Measurements from ENCODE around the gene COQ5.

COQ5 gene

GRCh38 chr12:120540445-120540844, 11.5 kb upstream of the COQ5 start:
- Histone ChIP-seq H3K27me3 (no peaks in the 10 kb centered on the region), H3K36me3 (peaks cover 21% of the 10 kb centered on the region), H3K4me3 (ENCODE audit: low read depth in 1 of 2, low read length in 1 of 2) (peak overlapping the region; percentile 79 to 98), H3K9me3 (no peaks in the 10 kb centered on the region), H3K4me1 (ENCODE audit: control insufficient read depth in 1 of 2, insufficient read depth in 1 of 2, low read depth in 1 of 2, low read length in 1 of 2) (peaks cover 90 to 95% of the 10 kb centered on the region in 2 experiments), H3K27ac (peak overlapping the region; percentile 92)
- TF ChIP-seq CTCF (IDR thresholded peaks at IDR 0.05): no peak

- Histone ChIP-seq H3K27me3 (no peaks in the 10 kb centered on the region), H3K27ac (peak overlapping the region; percentile 92), H3K4me1 (ENCODE audit: control insufficient read depth in 1 of 2, insufficient read depth in 1 of 2, low read depth in 1 of 2, low read length in 1 of 2) (peaks cover 91 to 93% of the 10 kb centered on the region in 2 experiments), H3K36me3 (peaks cover 18% of the 10 kb centered on the region), H3K9me3 (no peaks in the 10 kb centered on the region), H3K4me3 (ENCODE audit: low read depth in 1 of 2, low read length in 1 of 2) (peak overlapping the region; percentile 79 to 98)
- no peak for TF ChIP-seq CTCF (IDR thresholded peaks at IDR 0.05)
These were observed 10.3 kb upstream of the COQ5 start for GRCh38 chr12:120539303-120539702.

GRCh38 chr12:120538281-120539156, 9.6 kb upstream of the COQ5 start:
- H3K27me3 ChIP-seq: no peaks in the 10 kb centered on the region
- peak overlapping the region; percentile 92 for H3K27ac ChIP-seq
- peaks cover 13% of the 10 kb centered on the region for H3K36me3 ChIP-seq
- peaks cover 89% of the 10 kb centered on the region in 2 experiments for H3K4me1 ChIP-seq (ENCODE audit: control insufficient read depth in 1 of 2, insufficient read depth in 1 of 2, low read depth in 1 of 2, low read length in 1 of 2)
- TF ChIP-seq CTCF (IDR thresholded peaks at IDR 0.05): no peak
- H3K9me3 ChIP-seq: no peaks in the 10 kb centered on the region
- peak overlapping the region; percentile 79 to 98 for H3K4me3 ChIP-seq (ENCODE audit: low read depth in 1 of 2, low read length in 1 of 2)

- Histone ChIP-seq H3K27ac (peak overlapping the region; percentile 92), H3K36me3 (peaks cover 9% of the 10 kb centered on the region), H3K9me3 (no peaks in the 10 kb centered on the region), H3K4me1 (ENCODE audit: control insufficient read depth in 1 of 2, insufficient read depth in 1 of 2, low read depth in 1 of 2, low read length in 1 of 2) (peaks cover 83 to 84% of the 10 kb centered on the region in 2 experiments), H3K27me3 (no peaks in the 10 kb centered on the region), H3K4me3 (ENCODE audit: low read depth in 1 of 2, low read length in 1 of 2) (peak overlapping the region; percentile 79 to 98)
- TF ChIP-seq CTCF (IDR thresholded peaks at IDR 0.05): no peak
These were observed 8.9 kb upstream of the COQ5 start for GRCh38 chr12:120537856-120538220.

GRCh38 chr12:120536064-120536791, 7.3 kb upstream of the COQ5 start:
- Histone ChIP-seq H3K36me3 (peaks cover 4% of the 10 kb centered on the region), H3K4me3 (ENCODE audit: low read depth in 1 of 2, low read length in 1 of 2) (peak overlapping the region; percentile 79 to 98), H3K9me3 (no peaks in the 10 kb centered on the region), H3K27ac (peak overlapping the region; percentile 92), H3K27me3 (no peaks in the 10 kb centered on the region), H3K4me1 (ENCODE audit: control insufficient read depth in 1 of 2, insufficient read depth in 1 of 2, low read depth in 1 of 2, low read length in 1 of 2) (peaks cover 66 to 68% of the 10 kb centered on the region in 2 experiments)
- no peak for TF ChIP-seq CTCF (IDR thresholded peaks at IDR 0.05)
